Lower leg skin (tissue), 3 donors: ENCODE results near the gene ATP8A2.

Experiments used
- CTCF ChIP-seq, 3 donors: fragments of 450-650 bp; IDR thresholded peaks; one replicate each; pipeline ENCODE4 v1.5.1; 2016; ENCODE audit warnings: antibody characterized with exemption in 3 of 3, mild to moderate bottlenecking in 3 of 3, moderate library complexity in 2 of 3
- POLR2A ChIP-seq, 2 donors: fragments of 450-650 bp; IDR thresholded peaks; one replicate each; pipeline ENCODE4 v1.6.1; 2016 to 2017; ENCODE audit warnings: antibody characterized with exemption in 2 of 2, mild to moderate bottlenecking in 1 of 2, moderate library complexity in 1 of 2

GRCh38 chr13:25871389-25872125 is 499.8 kb downstream of the ATP8A2 start:
- TF ChIP-seq CTCF (IDR thresholded peaks at IDR 0.05), result no peak
- no peak for TF ChIP-seq POLR2A (IDR thresholded peaks at IDR 0.05)
